A375 (cell line): ENCODE results near the gene PTTG1IP2. TPM values are rescaled to one million over a fixed set of nuclear protein-coding genes. Genes with fewer than 3 reads are reported as not detected.

Experiments
- total RNA-seq: library from RNA; depleted of rRNA; stranded (reverse); fragments of >200 nt; shearing (Covaris generic); gene quantifications from 2 replicates; pipeline ENCODE4 v1.2.3, GENCODE V29; 2014; rRNA removed

PTTG1IP2 gene
- not detected in 2 replicates for total RNA-seq

DNA sequence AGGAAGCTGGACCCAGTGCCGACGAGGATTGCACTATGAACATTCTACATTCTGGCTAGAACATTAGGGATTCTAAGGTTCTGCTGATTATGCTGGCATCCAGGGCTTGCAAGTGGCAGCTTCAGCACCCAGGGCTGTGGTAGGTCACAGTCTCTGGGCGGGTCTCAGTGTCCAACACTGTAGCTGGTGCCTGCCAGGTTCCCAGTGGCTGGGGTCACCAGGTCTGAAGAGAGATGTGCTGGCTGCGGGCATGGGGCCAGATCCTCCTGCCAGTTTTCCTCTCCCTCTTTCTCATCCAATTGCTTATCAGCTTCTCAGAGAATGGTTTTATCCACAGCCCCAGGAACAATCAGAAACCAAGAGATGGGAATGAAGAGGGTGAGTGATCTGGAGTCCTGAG is at the start of gene PTTG1IP2:
TSS of gene PTTG1IP2 (plus strand) at position 86 of the 400 bp plus-strand sequence. CDS start at position 234, 148 bp downstream.

Other genes with a start within 250 kb of the PTTG1IP2 start
- 4.8 and 13.1 TPM in 2 replicates for gene CFAP69, start 224.5 kb upstream of the PTTG1IP2 start, total RNA-seq
- not detected in 2 replicates for gene FAM237B, start 148.3 kb upstream of the PTTG1IP2 start, total RNA-seq
- gene GTPBP10, start 122.9 kb upstream of the PTTG1IP2 start, total RNA-seq = 15.7 and 23.7 TPM in 2 replicates
- gene CLDN12, start 66.2 kb upstream of the PTTG1IP2 start, total RNA-seq = 25.1 and 25.7 TPM in 2 replicates
- 14.5 and 19.2 TPM in 2 replicates for gene CDK14, start 126.7 kb downstream of the PTTG1IP2 start, total RNA-seq